ENCODE results near the gene KRT81. TPM values are rescaled to one million over a fixed set of nuclear protein-coding genes. Genes with fewer than 3 reads are reported as not detected.
A peak's percentile ranks its signal among the peaks of the same experiment; 100 is the strongest.

The KRT81 gene
- total RNA-seq, 4 donors from 2014 or later = not detected

- Histone ChIP-seq H3K9me3 (no peaks in the 10 kb centered on the region), H3K27ac (no peak overlapping the region), H3K4me1 (peaks cover 0 to 26% (median 13%) of the 10 kb centered on the region in 4 donors), H3K27me3 (peaks cover 0 to 23% of the 10 kb centered on the region in 2 donors), H3K36me3 (no peaks in the 10 kb centered on the region), H3K4me3 (no peak overlapping the region)
- TF ChIP-seq EP300 (IDR thresholded peaks at IDR 0.05) = no peak
- TF ChIP-seq CTCF (IDR thresholded peaks at IDR 0.05) = no peak
- TF ChIP-seq POLR2A (IDR thresholded peaks at IDR 0.05) = no peak
- 63 to 66% methylated on average over 10 of the region's 10 CpGs for whole genome bisulfite sequencing, 2 donors
- DNase-seq (ENCODE audit: low spot score in 2 of 2) = no peak
These were observed 44.4 kb downstream of the KRT81 start for GRCh38 chr12:52246720-52247621.

GRCh38 chr12:52245962-52246569 is 45.3 kb downstream of the KRT81 start:
- no peak for DNase-seq (ENCODE audit: low spot score in 2 of 2)
- Histone ChIP-seq H3K27ac (no peak overlapping the region), H3K4me3 (no peak overlapping the region), H3K4me1 (peaks cover 0 to 26% (median 13%) of the 10 kb centered on the region in 4 donors), H3K36me3 (no peaks in the 10 kb centered on the region), H3K27me3 (peaks cover 0 to 23% of the 10 kb centered on the region in 2 donors), H3K9me3 (no peaks in the 10 kb centered on the region)
- WGBS, 2 donors = 71 to 73% methylated on average over 7 of the region's 7 CpGs
- TF ChIP-seq EP300 (IDR thresholded peaks at IDR 0.05) = no peak
- no peak for TF ChIP-seq POLR2A (IDR thresholded peaks at IDR 0.05)
- TF ChIP-seq CTCF (IDR thresholded peaks at IDR 0.05) = no peak

- DNase-seq (ENCODE audit: low spot score in 2 of 2) = no peak
- H3K36me3 ChIP-seq = no peaks in the 10 kb centered on the region
- TF ChIP-seq EP300 (IDR thresholded peaks at IDR 0.05) = no peak
- TF ChIP-seq CTCF (IDR thresholded peaks at IDR 0.05) = no peak
- TF ChIP-seq POLR2A (IDR thresholded peaks at IDR 0.05) = no peak
- peaks cover 0 to 26% (median 13%) of the 10 kb centered on the region in 4 donors for H3K4me1 ChIP-seq
- WGBS, 2 donors = 87 to 89% methylated on average over 17 to 19 of the region's 20 CpGs
- H3K4me3 ChIP-seq = no peak overlapping the region
- H3K9me3 ChIP-seq = no peaks in the 10 kb centered on the region
- no peak overlapping the region for H3K27ac ChIP-seq
- peaks cover 0 to 19% of the 10 kb centered on the region in 2 donors for H3K27me3 ChIP-seq
These were observed 45.9 kb downstream of the KRT81 start for GRCh38 chr12:52245259-52245961.

GRCh38 chr12:52244615-52244994 is 46.7 kb downstream of the KRT81 start:
- TF ChIP-seq POLR2A (IDR thresholded peaks at IDR 0.05) = no peak
- TF ChIP-seq EP300 (IDR thresholded peaks at IDR 0.05) = no peak
- no peak for TF ChIP-seq CTCF (IDR thresholded peaks at IDR 0.05)
- peaks cover 0 to 11% of the 10 kb centered on the region in 2 donors for H3K27me3 ChIP-seq
- H3K36me3 ChIP-seq = no peaks in the 10 kb centered on the region
- H3K4me3 ChIP-seq = no peak overlapping the region
- H3K27ac ChIP-seq = peak overlapping the region in 1 of 4 donors; percentile 55
- no peak for DNase-seq (ENCODE audit: low spot score in 2 of 2)
- WGBS, 2 donors = 64 to 74% methylated on average over 3 of the region's 3 CpGs
- no peaks in the 10 kb centered on the region for H3K9me3 ChIP-seq
- peaks cover 0 to 20% (median 13%) of the 10 kb centered on the region in 4 donors for H3K4me1 ChIP-seq
